ENCODE measurements around the gene GOLGA6L7. TPM values are rescaled to one million over a fixed set of nuclear protein-coding genes. Genes with fewer than 3 reads are reported as not detected.
"Not testable (repeated sequence)": the region's sequence is repeated elsewhere in the genome, so short reads cannot be mapped to it uniquely, and the experiment has no call there.

The GOLGA6L7 gene
- polyA plus RNA-seq, 1 donor: 0.18 TPM

DNA sequence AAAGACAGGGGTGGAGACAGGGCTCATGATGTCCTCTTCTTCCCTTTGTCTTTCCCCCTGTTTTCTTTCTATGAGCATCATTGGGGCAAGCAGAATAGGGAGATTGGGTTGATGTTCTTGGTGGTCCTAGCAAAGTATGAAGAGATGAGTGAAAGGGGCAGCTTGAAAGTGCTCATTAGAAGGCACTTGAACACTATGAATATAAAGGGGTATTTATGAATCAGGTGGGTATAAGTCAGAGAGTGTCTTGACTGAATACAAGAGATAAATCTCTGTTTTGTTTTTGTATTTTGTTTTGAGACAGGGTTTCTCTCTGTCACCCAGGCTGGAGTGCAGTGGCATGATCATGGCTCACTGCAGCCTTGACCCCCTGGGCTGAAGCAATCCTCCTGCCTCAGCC, 34.4 kb downstream of the GOLGA6L7 start:
- H3K4me3 ChIP-seq (ENCODE audit: low read length); H3K9me3 ChIP-seq (ENCODE audit: control insufficient read depth, low read depth, low read length); DNase-seq; H3K27me3 ChIP-seq (ENCODE audit: control insufficient read depth, insufficient read depth, low read length); H3K4me1 ChIP-seq (ENCODE audit: control insufficient read depth, insufficient read depth, low read length); H3K36me3 ChIP-seq (ENCODE audit: control insufficient read depth, insufficient read depth, low read length); H3K27ac ChIP-seq (ENCODE audit: low read length): not testable (repeated sequence)

DNA sequence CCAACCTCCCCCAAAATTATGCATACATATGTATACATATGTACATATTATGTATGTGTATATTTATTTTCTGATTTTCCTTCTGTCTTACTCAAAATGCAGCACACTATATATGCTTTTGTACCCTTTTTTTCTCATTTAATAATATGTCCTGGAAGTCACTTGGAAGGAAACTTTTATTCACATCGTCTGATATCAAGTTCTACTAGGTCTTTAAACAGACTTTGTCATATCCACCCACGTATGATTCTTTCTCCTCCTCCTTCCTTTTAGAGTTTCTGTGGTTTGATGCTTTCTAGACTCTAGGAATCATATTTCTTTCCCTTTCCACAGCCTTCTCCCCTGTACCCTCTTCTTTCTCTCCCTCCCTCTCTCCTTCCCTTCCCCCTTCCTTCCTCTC, 35.1 kb downstream of the GOLGA6L7 start:
- WGBS (ENCODE audit: insufficient coverage, low lambda C conversion rate): no CpG with 5 or more reads among the region's 2 CpGs
- H3K27ac ChIP-seq (ENCODE audit: low read length): not testable (repeated sequence)

DNA sequence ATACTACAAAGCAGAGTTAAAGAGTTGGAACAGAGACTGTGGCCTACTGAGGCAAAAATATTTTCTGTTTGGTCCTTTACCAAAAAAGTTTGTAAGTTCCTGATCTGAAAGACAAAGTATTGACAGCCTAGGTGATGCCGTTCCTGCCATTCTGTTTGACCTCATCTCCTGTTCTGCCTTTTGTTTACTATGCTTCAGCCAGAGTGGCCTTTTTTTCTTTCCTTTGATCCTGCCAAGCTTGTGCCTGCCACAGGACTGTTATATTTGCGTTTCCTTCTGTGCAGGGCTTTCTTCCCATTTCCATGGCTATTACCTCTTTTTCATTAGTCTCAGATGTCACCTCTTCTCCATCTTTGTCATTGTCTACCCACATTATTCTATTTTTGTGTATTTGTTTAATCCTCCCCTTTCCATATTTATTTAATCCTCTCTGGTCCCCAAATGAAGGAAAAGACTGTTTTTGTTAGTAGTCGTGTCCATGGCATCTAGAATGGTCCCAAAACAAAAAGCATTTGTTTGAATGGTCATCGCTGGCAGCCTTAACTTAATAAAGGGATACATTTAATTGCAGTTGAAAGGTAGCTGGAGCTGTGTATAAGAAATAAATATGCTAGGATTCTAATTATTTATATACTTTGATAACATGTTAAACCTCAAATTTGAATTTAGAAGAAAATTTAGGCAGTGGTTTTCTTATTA, 36.4 kb downstream of the GOLGA6L7 start:
- not testable (repeated sequence) for H3K27me3 ChIP-seq (ENCODE audit: control insufficient read depth, insufficient read depth, low read length); H3K4me1 ChIP-seq (ENCODE audit: control insufficient read depth, insufficient read depth, low read length); H3K36me3 ChIP-seq (ENCODE audit: control insufficient read depth, insufficient read depth, low read length); DNase-seq; H3K27ac ChIP-seq (ENCODE audit: low read length); H3K4me3 ChIP-seq (ENCODE audit: low read length); H3K9me3 ChIP-seq (ENCODE audit: control insufficient read depth, low read depth, low read length)
- 50% methylated on average over 1 of the region's 4 CpGs for WGBS (ENCODE audit: insufficient coverage, low lambda C conversion rate)

More for the DNA sequence above, 35.1 kb downstream of the GOLGA6L7 start:
- not testable (repeated sequence) for H3K4me1 ChIP-seq (ENCODE audit: control insufficient read depth, insufficient read depth, low read length); H3K27me3 ChIP-seq (ENCODE audit: control insufficient read depth, insufficient read depth, low read length); H3K36me3 ChIP-seq (ENCODE audit: control insufficient read depth, insufficient read depth, low read length); DNase-seq; H3K9me3 ChIP-seq (ENCODE audit: control insufficient read depth, low read depth, low read length); H3K4me3 ChIP-seq (ENCODE audit: low read length)

- H3K9me3 ChIP-seq (ENCODE audit: control insufficient read depth, low read depth, low read length): not testable (repeated sequence)
These were observed 38.0 kb downstream of the GOLGA6L7 start for GRCh38 chr15:28810444-28810843.

DNA sequence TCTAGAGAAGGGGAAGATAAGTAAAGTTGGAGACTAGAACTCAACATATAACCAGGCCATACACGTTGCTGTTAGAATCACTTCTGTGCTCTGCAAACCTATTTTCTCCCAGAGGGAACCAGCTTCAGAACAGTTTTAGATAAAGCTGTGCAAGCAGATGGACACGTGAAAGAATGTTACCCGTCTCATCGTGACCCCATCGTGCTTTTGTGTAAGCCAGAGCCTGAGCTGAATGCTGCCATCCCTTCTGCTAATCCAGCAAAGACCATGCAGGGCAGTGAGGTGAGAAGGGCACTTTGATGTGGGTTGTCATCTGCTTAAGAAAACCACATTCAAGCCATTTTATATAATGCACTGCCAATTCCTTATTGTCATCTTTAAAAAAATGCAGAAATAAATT, 40.3 kb downstream of the GOLGA6L7 start:
- 67% methylated on average over 3 of the region's 5 CpGs for WGBS (ENCODE audit: insufficient coverage, low lambda C conversion rate)

More at GRCh38 chr15:28810444-28810843, 38.0 kb downstream of the GOLGA6L7 start:
- H3K27ac ChIP-seq (ENCODE audit: low read length); H3K27me3 ChIP-seq (ENCODE audit: control insufficient read depth, insufficient read depth, low read length); H3K4me3 ChIP-seq (ENCODE audit: low read length); H3K36me3 ChIP-seq (ENCODE audit: control insufficient read depth, insufficient read depth, low read length); DNase-seq; H3K4me1 ChIP-seq (ENCODE audit: control insufficient read depth, insufficient read depth, low read length): not testable (repeated sequence)
- no CpG with 5 or more reads among the region's 1 CpG for WGBS (ENCODE audit: insufficient coverage, low lambda C conversion rate)

GRCh38 chr15:28800366-28800765, 48.1 kb downstream of the GOLGA6L7 start:
- DNase-seq; H3K4me1 ChIP-seq (ENCODE audit: control insufficient read depth, insufficient read depth, low read length); H3K9me3 ChIP-seq (ENCODE audit: control insufficient read depth, low read depth, low read length); H3K27ac ChIP-seq (ENCODE audit: low read length); H3K4me3 ChIP-seq (ENCODE audit: low read length); H3K36me3 ChIP-seq (ENCODE audit: control insufficient read depth, insufficient read depth, low read length); H3K27me3 ChIP-seq (ENCODE audit: control insufficient read depth, insufficient read depth, low read length): not testable (repeated sequence)
- no CpG with 5 or more reads among the region's 2 CpGs for WGBS (ENCODE audit: insufficient coverage, low lambda C conversion rate)

More for the DNA sequence above, 40.3 kb downstream of the GOLGA6L7 start:
- not testable (repeated sequence) for H3K27me3 ChIP-seq (ENCODE audit: control insufficient read depth, insufficient read depth, low read length); H3K27ac ChIP-seq (ENCODE audit: low read length); H3K4me1 ChIP-seq (ENCODE audit: control insufficient read depth, insufficient read depth, low read length); DNase-seq; H3K36me3 ChIP-seq (ENCODE audit: control insufficient read depth, insufficient read depth, low read length); H3K4me3 ChIP-seq (ENCODE audit: low read length); H3K9me3 ChIP-seq (ENCODE audit: control insufficient read depth, low read depth, low read length)

GRCh38 chr15:28798234-28798633, 50.2 kb downstream of the GOLGA6L7 start:
- not testable (repeated sequence) for H3K9me3 ChIP-seq (ENCODE audit: control insufficient read depth, low read depth, low read length); H3K27ac ChIP-seq (ENCODE audit: low read length); H3K4me3 ChIP-seq (ENCODE audit: low read length); H3K36me3 ChIP-seq (ENCODE audit: control insufficient read depth, insufficient read depth, low read length); H3K27me3 ChIP-seq (ENCODE audit: control insufficient read depth, insufficient read depth, low read length); DNase-seq; H3K4me1 ChIP-seq (ENCODE audit: control insufficient read depth, insufficient read depth, low read length)
- no CpG with 5 or more reads among the region's 2 CpGs for WGBS (ENCODE audit: insufficient coverage, low lambda C conversion rate)

- no CpG with 5 or more reads among the region's 3 CpGs for WGBS (ENCODE audit: insufficient coverage, low lambda C conversion rate)
- H3K27me3 ChIP-seq (ENCODE audit: control insufficient read depth, insufficient read depth, low read length); H3K36me3 ChIP-seq (ENCODE audit: control insufficient read depth, insufficient read depth, low read length); DNase-seq; H3K9me3 ChIP-seq (ENCODE audit: control insufficient read depth, low read depth, low read length); H3K4me3 ChIP-seq (ENCODE audit: low read length); H3K4me1 ChIP-seq (ENCODE audit: control insufficient read depth, insufficient read depth, low read length); H3K27ac ChIP-seq (ENCODE audit: low read length): not testable (repeated sequence)
These were observed 54.2 kb downstream of the GOLGA6L7 start for GRCh38 chr15:28794231-28794630.

Other genes with a start within 250 kb of the GOLGA6L7 start
- 1.3 TPM for gene GOLGA8M, start 136.2 kb downstream of the GOLGA6L7 start, polyA plus RNA-seq
- 3.5 TPM for gene APBA2, start 37.3 kb upstream of the GOLGA6L7 start, polyA plus RNA-seq